IPS-15b (cell line): ENCODE data around the gene TBC1D4.
"Not testable (repeated sequence)": the region's sequence is repeated elsewhere in the genome, so short reads cannot be mapped to it uniquely, and the experiment has no call there.

Experiments
- H3K27me3 ChIP-seq: one replicate; pipeline ENCODE4 v1.6.1; 2013; ENCODE audit warnings: low read length; ENCODE audit not compliant: control insufficient read depth, insufficient read depth
- H3K36me3 ChIP-seq: one replicate; pipeline ENCODE4 v1.6.1; 2013; ENCODE audit warnings: low read length; ENCODE audit not compliant: control insufficient read depth, insufficient read depth
- H3K4me1 ChIP-seq: one replicate; pipeline ENCODE4 v1.6.1; 2013; ENCODE audit warnings: mild to moderate bottlenecking, low read length; ENCODE audit not compliant: control insufficient read depth, insufficient read depth
- H3K4me3 ChIP-seq: one replicate; pipeline ENCODE4 v1.5.1; 2013; ENCODE audit warnings: low read depth, low read length
- H3K9ac ChIP-seq: one replicate; pipeline ENCODE4 v1.6.1; 2013; ENCODE audit warnings: low read depth, mild to moderate bottlenecking, low read length
- H3K9me3 ChIP-seq: one replicate; pipeline ENCODE4 v1.6.1; 2013; ENCODE audit warnings: mild to moderate bottlenecking, low read length; ENCODE audit not compliant: control insufficient read depth, insufficient read depth

TBC1D4 gene

DNA sequence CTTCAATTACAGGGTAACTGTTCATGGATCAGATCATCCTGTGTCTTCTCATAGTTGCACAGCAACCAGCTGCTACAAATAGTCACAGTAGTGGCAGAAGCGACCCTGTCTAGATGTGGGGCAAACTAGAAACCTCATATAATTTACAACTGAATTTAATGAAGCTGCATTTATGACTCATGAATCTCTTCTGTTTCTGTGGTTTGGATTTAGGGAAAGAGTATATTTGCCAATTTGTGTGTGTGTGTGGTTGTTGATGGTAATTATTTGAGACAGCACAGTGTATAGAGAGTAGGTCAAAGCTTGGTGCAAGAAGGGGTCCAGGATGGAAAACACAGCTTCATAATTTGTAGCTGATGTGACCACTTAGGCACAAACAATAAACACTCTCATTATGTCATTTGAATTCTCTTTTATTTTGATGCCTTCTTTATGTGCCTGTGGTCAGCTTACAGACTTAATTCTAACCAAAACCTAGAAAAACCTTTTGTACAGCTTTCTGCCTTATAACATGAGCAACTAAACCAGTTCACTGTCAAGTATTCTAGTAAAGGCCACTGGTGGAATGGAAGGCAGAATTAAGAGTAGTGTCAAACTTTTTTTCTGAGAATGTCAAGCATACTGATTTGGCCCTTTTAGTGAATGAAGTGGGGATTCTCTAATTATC, 218.1 kb downstream of the TBC1D4 start:
- no peaks in the 10 kb centered on the region for H3K9me3 ChIP-seq
- no peaks in the 10 kb centered on the region for H3K4me1 ChIP-seq
- no peak overlapping the region for H3K4me3 ChIP-seq
- H3K36me3 ChIP-seq: no peaks in the 10 kb centered on the region
- no peaks in the 10 kb centered on the region for H3K27me3 ChIP-seq
- no peak overlapping the region for H3K9ac ChIP-seq

DNA sequence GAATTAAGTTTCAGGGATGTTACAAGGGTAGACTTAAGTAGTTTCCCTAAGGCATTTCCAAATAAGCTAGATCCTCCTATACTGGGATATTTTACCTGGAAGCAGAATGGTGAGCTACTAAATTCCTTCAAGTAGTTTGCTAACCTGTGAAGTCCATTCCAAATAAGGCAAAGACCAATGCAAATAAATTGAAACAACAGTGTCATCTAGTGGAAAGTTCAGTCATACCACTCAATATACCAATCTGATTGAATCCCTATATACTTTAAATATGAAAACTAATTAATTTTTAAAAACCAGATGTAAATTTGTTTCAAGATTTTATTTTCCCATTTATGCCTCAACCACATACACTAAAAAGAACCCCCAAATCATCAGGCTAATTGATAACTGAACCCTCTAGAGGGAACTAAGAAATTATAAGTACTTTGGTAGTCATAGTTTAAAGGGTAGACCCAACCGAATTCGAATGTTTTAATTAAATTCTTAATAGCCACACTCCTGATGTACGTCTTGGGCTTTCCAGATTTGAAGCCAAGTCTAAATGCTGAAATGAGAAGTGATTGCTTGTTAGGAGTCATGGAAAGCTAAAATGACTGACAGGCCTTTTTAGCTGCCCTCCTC, 223.7 kb downstream of the TBC1D4 start:
- Histone ChIP-seq H3K36me3 (no peaks in the 10 kb centered on the region), H3K4me1 (no peaks in the 10 kb centered on the region), H3K9me3 (no peaks in the 10 kb centered on the region), H3K9ac (no peak overlapping the region), H3K4me3 (no peak overlapping the region), H3K27me3 (no peaks in the 10 kb centered on the region)

DNA sequence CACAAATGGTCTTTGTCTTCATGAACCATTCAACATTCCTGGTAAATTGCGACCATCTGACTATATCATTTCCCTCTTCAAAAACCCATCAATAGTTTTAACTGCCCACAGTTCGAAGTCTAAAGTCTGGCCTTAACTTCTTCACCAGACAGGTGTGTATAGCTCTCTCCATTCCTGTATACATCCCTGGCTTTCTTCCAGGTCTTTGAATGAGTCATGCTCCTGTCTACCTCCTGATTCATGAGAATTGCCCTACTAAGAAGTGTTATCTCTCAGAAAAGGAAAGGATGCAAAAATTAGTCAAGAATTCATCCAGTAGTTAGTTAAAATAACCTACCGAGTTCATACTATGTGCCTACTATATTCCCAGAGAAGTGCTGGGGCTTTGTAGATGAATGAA, 225.0 kb downstream of the TBC1D4 start:
- H3K9ac ChIP-seq: no peak overlapping the region
- no peaks in the 10 kb centered on the region for H3K36me3 ChIP-seq
- H3K9me3 ChIP-seq: no peaks in the 10 kb centered on the region
- no peak overlapping the region for H3K4me3 ChIP-seq
- no peaks in the 10 kb centered on the region for H3K4me1 ChIP-seq
- no peaks in the 10 kb centered on the region for H3K27me3 ChIP-seq

DNA sequence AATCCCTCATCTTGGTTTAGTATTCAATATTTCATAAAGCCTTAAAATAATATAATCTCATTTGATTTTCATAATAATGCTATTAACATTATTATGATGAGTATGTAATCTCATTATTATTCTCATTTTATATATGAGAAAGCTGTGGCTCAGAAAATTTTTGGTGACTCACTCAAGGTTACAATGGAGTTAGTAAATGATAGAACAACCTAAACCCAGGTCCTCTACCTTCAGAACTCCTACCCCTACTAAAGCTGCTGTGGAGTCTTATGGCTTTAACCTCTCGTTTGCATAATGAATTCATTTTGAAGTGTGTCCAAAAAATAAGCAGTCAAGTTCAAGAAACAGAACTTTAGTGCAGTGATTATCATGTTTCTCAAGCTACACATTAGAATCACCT, 226.3 kb downstream of the TBC1D4 start:
- Histone ChIP-seq H3K9ac (no peak overlapping the region), H3K27me3 (no peaks in the 10 kb centered on the region), H3K4me1 (no peaks in the 10 kb centered on the region), H3K4me3 (no peak overlapping the region), H3K36me3 (no peaks in the 10 kb centered on the region), H3K9me3 (no peaks in the 10 kb centered on the region)

DNA sequence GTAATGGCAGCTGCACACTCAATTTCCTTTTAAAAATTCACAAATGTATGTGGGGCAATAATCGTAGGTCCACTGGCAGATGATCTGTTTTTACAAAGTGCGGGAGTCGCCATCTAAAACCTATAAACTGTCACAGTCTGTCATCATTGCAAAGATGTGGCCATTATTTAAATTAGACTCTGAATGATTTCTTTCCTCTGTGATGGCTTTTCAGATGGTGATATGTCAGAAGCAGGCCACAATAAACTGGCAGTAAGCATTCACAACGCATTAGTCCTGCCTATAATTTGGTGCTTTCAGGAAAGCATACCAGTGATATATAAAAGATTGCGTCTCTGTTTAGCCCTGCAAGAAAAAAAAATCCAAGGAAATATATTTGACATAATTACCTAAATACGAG, 226.8 kb downstream of the TBC1D4 start:
- H3K4me1 ChIP-seq: no peaks in the 10 kb centered on the region
- H3K27me3 ChIP-seq: no peaks in the 10 kb centered on the region
- no peaks in the 10 kb centered on the region for H3K9me3 ChIP-seq
- no peak overlapping the region for H3K9ac ChIP-seq
- no peaks in the 10 kb centered on the region for H3K36me3 ChIP-seq
- no peak overlapping the region for H3K4me3 ChIP-seq

DNA sequence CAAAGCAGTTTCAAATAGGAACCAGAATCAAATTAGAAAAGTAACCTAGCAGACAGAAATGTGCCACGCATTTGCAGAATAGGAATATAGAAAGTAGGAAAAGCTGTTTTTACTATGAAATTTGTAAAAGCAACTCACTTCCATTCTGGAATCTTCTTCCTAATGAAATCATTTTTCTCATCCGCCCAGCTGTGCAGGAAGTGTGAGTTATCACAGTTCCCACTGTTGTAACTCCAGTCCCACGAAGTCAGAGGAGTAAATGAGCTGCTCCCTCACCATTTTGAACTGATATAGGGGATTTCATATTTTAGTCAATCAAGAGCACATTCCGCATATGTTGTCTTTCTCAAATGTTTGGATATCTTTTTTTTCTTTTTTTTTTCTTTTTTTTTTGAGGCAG, 230.8 kb downstream of the TBC1D4 start:
- Histone ChIP-seq H3K36me3 (no peaks in the 10 kb centered on the region), H3K27me3 (no peaks in the 10 kb centered on the region), H3K4me3 (no peak overlapping the region), H3K4me1 (no peaks in the 10 kb centered on the region), H3K9ac (no peak overlapping the region), H3K9me3 (no peaks in the 10 kb centered on the region)

GRCh38 chr13:75250526-75251178, 231.3 kb downstream of the TBC1D4 start:
- no peaks in the 10 kb centered on the region for H3K9me3 ChIP-seq
- no peak overlapping the region for H3K9ac ChIP-seq
- no peaks in the 10 kb centered on the region for H3K27me3 ChIP-seq
- H3K36me3 ChIP-seq: no peaks in the 10 kb centered on the region
- no peak overlapping the region for H3K4me3 ChIP-seq
- no peaks in the 10 kb centered on the region for H3K4me1 ChIP-seq

GRCh38 chr13:75245578-75245977, 236.4 kb downstream of the TBC1D4 start:
- not testable (repeated sequence) for H3K9me3 ChIP-seq, H3K4me1 ChIP-seq, H3K9ac ChIP-seq, H3K27me3 ChIP-seq, H3K36me3 ChIP-seq, H3K4me3 ChIP-seq

- H3K4me1 ChIP-seq, H3K36me3 ChIP-seq, H3K27me3 ChIP-seq, H3K4me3 ChIP-seq, H3K9me3 ChIP-seq, H3K9ac ChIP-seq: not testable (repeated sequence)
Measured at GRCh38 chr13:75240240-75240639, 241.7 kb downstream of the TBC1D4 start.

DNA sequence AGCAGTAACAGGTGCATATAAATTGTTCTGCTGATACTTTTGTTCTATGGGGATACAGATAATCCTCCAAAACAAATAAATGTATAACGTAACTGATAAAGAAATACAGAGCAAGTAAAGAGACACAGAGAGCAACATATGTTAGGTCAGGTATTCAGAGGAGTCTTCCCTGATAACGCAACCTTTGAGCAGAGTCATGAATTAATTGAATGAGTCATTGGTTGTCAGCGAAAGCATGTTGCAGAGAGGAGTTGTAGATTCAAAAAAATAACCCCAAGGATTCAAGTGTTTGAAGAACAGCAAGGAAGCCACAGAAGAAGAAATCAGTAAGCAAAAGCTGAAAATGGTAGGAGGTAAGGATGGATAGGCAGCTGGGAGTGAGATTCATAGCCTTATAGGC, 245.2 kb downstream of the TBC1D4 start:
- no peaks in the 10 kb centered on the region for H3K27me3 ChIP-seq
- no peaks in the 10 kb centered on the region for H3K9me3 ChIP-seq
- H3K36me3 ChIP-seq: no peaks in the 10 kb centered on the region
- no peak overlapping the region for H3K9ac ChIP-seq
- no peak overlapping the region for H3K4me3 ChIP-seq
- no peaks in the 10 kb centered on the region for H3K4me1 ChIP-seq
